BLaER1 treated with 17β-estradiol and CSF1 and Interleukin-3, amounts not matched to agents 10 nM and 100 nM (cell line): Measurements from ENCODE around the gene CDC42SE2.
A peak's percentile ranks its signal among the peaks of the same experiment; 100 is the strongest.

Experiments used
- H3K27ac ChIP-seq, 11 experiments: shearing (Covaris generic); formaldehyde crosslinking; 2 replicates each; pipeline ENCODE4 v1.8.1; 2022
- H3K27me3 ChIP-seq, 11 experiments: shearing (Covaris generic); formaldehyde crosslinking; 2 replicates each; pipeline ENCODE4 v1.8.1; 2022
- H3K36me3 ChIP-seq, 11 experiments: shearing (Covaris generic); formaldehyde crosslinking; 2 replicates each; pipeline ENCODE4 v1.8.1; 2022
- H3K4me1 ChIP-seq, 10 experiments: shearing (Covaris generic); formaldehyde crosslinking; 2 replicates each; pipeline ENCODE4 v1.8.1; 2022
- H3K4me2 ChIP-seq, 11 experiments: shearing (Covaris generic); formaldehyde crosslinking; 2 replicates each; pipeline ENCODE4 v1.8.1; 2022
- H3K4me3 ChIP-seq, 10 experiments: shearing (Covaris generic); formaldehyde crosslinking; 2 replicates each; pipeline ENCODE4 v1.8.1; 2022
- H3K9ac ChIP-seq, 11 experiments: shearing (Covaris generic); formaldehyde crosslinking; 2 replicates each; pipeline ENCODE4 v1.8.1; 2022
- H3K9me3 ChIP-seq, 11 experiments: shearing (Covaris generic); formaldehyde crosslinking; replicated peaks in 1 of 11; 2 replicates each; pipeline ENCODE4 v1.8.1; 2022
- H4K20me1 ChIP-seq, 11 experiments: shearing (Covaris generic); formaldehyde crosslinking; 2 replicates each; pipeline ENCODE4 v1.8.1; 2022
- Cebpa-rat ChIP-seq, 11 experiments: shearing (Covaris generic); IDR thresholded peaks; 2 replicates each; pipeline ENCODE4 v1.8.1; 2022

Gene CDC42SE2

DNA sequence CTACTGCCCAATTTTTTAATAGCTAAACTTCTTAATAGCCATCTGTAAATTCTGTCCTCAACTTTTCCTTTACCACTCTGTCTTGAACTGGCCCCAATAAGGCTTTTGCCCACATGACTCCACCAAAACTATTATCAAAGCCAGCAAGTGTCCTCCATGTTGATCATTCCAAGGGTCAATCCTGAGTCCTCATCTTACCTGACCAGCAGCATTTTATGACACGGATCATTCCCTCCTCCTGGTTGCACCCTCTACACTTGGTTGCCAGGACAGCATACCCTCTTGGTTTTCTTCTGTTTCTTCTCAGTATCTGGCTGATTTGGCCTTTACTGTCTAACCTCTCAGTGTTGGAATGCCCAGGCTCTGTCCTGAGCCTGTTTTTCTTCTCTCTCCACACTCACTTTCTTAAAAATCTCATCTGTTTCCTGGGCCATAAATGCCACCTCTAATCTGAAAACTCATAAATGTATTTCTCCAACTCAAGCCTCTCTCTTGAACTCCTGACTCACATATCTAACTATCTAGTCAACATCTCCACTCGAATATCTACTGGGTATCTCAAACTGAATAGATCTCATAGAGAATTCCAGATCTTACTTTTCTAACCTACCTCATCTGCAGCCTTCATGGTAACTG, 40.0 kb upstream of the CDC42SE2 start:
- no peak for TF ChIP-seq Cebpa-rat (IDR thresholded peaks at IDR 0.05)
- Histone ChIP-seq H3K9me3 (0 out of 22 replicates have a peak, but pooled peaks cover 0 to 6% (median 0%) of the 10 kb centered on the region in 11 experiments), H3K9ac (no peak overlapping the region), H3K27me3 (no peaks in the 10 kb centered on the region), H4K20me1 (no peaks in the 10 kb centered on the region), H3K27ac (peak overlapping the region in 3 of 11 experiments; percentile 6 to 54 (median 50); a peak in 3 of 22 replicates), H3K36me3 (no peaks in the 10 kb centered on the region; a peak in 1 of 22 replicates), H3K4me1 (peaks cover 0 to 42% (median 9%) of the 10 kb centered on the region in 10 experiments; a peak in 14 of 20 replicates), H3K4me3 (no peak overlapping the region), H3K4me2 (peak overlapping the region in 4 of 11 experiments; percentile 23 to 81 (median 68); a peak in 7 of 22 replicates)

DNA sequence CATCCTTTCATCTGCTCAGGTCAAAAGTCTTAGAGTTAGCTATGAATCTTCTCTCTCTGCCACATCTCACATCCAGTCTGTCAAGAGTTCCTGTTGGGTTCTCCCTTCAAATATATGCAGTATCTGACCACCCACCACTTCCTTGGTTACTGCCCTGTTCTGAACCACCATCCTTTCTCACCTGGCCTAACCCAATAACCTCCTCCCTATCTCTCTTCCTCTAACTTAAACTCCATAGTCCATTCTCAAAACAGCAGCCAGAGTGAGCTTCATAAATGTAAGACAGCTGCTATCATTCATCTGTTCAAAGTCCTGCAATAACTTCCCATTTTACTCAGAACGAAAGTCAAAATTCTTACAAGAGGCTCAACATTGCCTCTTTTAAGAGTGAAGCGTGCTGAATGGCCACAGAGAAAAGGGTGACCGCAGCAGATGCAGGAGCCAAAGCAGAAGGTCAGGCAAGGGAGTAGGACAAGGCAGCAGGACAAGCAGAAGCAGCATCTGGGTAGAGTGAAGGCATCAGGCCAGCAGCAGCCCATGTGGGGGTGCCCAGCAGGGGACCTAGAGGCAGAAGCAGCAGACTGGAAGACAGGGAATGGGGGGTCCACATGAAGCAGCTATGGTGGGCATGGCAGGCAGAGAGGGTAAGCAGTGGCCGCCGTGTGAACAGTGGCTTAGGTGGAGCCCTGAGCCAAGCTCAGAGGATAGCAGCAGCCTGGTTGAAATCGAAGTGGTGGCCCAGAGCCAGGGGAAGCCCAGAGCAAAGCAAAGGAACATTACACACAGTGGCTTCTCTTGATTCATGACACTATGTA, 39.3 kb upstream of the CDC42SE2 start:
- Histone ChIP-seq H3K4me1 (peaks cover 0 to 42% (median 10%) of the 10 kb centered on the region in 10 experiments; a peak in 14 of 20 replicates), H3K4me3 (no peak overlapping the region), H3K27me3 (no peaks in the 10 kb centered on the region), H3K4me2 (peak overlapping the region in 5 of 11 experiments; percentile 14 to 81 (median 58); a peak in 7 of 22 replicates), H4K20me1 (no peaks in the 10 kb centered on the region), H3K9me3 (0 out of 22 replicates have a peak, but pooled peaks cover 0 to 6% (median 0%) of the 10 kb centered on the region in 11 experiments), H3K36me3 (no peaks in the 10 kb centered on the region; a peak in 1 of 22 replicates), H3K27ac (peak overlapping the region in 4 of 11 experiments; percentile 6 to 54 (median 46); a peak in 7 of 22 replicates), H3K9ac (no peak overlapping the region; a peak in 1 of 22 replicates)
- TF ChIP-seq Cebpa-rat (IDR thresholded peaks at IDR 0.05) = no peak

DNA sequence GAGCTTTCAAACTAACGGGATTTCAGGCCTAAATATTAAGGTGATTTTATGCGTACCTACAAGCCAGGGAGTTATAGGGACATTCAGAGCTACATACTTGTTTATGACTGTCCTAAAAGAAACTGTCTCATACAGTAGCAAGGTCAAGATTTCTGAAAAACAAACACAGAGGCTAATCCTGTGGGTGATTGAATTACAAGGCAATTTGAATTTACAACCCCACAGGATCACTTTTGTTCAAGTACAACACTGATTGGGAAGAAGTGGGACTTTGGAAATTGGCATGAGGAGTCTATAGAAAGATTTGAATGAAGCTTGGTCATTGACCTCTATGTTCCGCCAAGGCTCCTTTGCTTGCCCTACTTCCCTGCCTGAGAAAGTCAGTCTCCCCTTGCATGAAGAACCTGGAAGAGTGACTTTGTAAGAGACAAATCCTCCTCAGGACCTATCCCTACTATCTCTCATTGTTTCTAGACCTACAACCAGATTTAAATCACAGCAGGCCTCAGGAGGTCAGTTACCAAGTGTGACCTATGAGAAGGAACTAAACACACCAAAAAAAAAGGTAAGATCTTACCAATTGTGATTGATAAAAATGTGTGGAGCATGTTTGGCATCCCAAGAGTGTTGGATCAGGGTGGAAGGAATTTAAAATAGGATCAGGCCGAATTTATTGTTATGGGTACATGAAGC, 38.4 kb upstream of the CDC42SE2 start:
- H3K4me2 ChIP-seq = peak overlapping the region in 3 of 11 experiments; percentile 58 to 81 (median 78); a peak in 6 of 22 replicates

DNA sequence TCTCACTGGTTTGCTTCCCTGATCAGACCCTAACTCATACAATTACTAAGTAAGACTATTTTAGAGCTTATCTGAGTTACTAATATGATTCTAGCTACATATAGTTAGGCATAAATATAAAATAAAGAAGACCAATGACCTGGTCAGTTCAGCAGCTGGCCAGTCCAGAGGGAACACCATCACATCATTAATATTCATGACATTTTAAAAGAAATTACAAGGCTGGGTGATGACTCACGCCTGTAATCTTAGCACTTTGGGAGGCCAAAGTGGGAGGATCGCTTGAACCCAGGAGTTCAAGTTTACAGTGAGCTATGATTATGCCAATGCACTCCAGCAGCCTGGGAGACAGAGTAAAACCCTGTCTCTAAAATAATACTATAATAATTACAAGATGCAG, 37.0 kb upstream of the CDC42SE2 start:
- Histone ChIP-seq H3K4me1 (peaks cover 0 to 42% (median 10%) of the 10 kb centered on the region in 10 experiments; a peak in 14 of 20 replicates), H3K9ac (no peak overlapping the region), H3K9me3 (0 out of 22 replicates have a peak, but pooled peaks cover 0 to 6% (median 0%) of the 10 kb centered on the region in 11 experiments), H3K4me2 (no peak overlapping the region), H3K36me3 (no peaks in the 10 kb centered on the region; a peak in 1 of 22 replicates), H3K27ac (no peak overlapping the region), H3K27me3 (no peaks in the 10 kb centered on the region), H3K4me3 (no peak overlapping the region), H4K20me1 (no peaks in the 10 kb centered on the region)
- no peak for TF ChIP-seq Cebpa-rat (IDR thresholded peaks at IDR 0.05)

More for the DNA sequence above, 38.4 kb upstream of the CDC42SE2 start:
- Histone ChIP-seq H3K9me3 (0 out of 22 replicates have a peak, but pooled peaks cover 0 to 6% (median 0%) of the 10 kb centered on the region in 11 experiments), H3K9ac (no peak overlapping the region), H3K4me1 (peaks cover 0 to 42% (median 10%) of the 10 kb centered on the region in 10 experiments; a peak in 14 of 20 replicates), H3K27me3 (no peaks in the 10 kb centered on the region), H3K27ac (peak overlapping the region in 3 of 11 experiments; percentile 42 to 54 (median 50); a peak in 5 of 22 replicates), H4K20me1 (no peaks in the 10 kb centered on the region), H3K4me3 (no peak overlapping the region), H3K36me3 (no peaks in the 10 kb centered on the region; a peak in 1 of 22 replicates)
- TF ChIP-seq Cebpa-rat (IDR thresholded peaks at IDR 0.05) = no peak

DNA sequence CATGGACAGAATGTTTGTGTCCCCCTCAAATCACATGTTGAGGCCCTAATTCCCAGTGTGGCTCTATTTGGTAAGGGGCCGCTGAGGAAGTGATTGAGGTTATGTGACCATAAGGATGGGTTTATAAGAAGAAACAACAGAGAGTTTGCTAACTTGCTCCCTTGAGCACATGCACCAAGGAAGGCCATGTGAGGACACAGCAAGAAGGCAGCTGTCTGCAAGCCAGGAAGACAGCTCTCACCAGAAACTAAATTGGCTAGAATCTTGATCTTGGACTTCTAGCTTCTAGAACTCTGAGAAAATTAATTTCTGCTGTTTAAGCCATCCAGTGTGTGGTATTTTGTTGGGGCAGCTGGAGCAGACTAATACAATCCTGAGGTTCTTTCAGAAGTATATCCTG, 35.2 kb upstream of the CDC42SE2 start:
- Histone ChIP-seq H3K4me3 (no peak overlapping the region), H3K4me1 (peaks cover 0 to 25% (median 10%) of the 10 kb centered on the region in 10 experiments; a peak in 14 of 20 replicates), H3K27ac (no peak overlapping the region), H3K9ac (no peak overlapping the region), H3K4me2 (peak overlapping the region in 4 of 11 experiments; percentile 4 to 45 (median 8); a peak in 3 of 22 replicates), H3K36me3 (no peaks in the 10 kb centered on the region; a peak in 1 of 22 replicates), H4K20me1 (no peaks in the 10 kb centered on the region), H3K9me3 (0 out of 22 replicates have a peak, but pooled peaks cover 0 to 6% (median 0%) of the 10 kb centered on the region in 11 experiments), H3K27me3 (no peaks in the 10 kb centered on the region)
- no peak for TF ChIP-seq Cebpa-rat (IDR thresholded peaks at IDR 0.05)

DNA sequence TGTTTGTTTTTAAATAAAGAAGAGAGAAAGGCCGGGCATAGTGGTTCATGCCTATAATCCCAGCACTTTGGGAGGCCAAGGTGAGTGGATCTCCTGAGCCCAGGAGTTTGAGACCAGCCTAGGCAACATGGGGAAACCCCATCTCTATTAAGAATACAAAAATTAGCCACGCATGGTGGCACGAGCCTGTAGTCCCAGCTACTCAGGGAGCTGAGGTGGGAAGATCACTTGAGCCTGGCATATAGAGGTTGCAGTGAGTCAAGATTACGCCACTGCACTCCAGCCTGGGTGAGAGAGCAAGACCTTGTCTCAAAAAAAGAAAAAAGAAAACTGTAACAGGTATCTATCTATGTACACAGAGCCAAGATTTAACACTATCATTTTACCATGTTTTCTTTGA, 34.2 kb upstream of the CDC42SE2 start:
- H3K27ac ChIP-seq = no peak overlapping the region
- no peak overlapping the region for H3K4me2 ChIP-seq

DNA sequence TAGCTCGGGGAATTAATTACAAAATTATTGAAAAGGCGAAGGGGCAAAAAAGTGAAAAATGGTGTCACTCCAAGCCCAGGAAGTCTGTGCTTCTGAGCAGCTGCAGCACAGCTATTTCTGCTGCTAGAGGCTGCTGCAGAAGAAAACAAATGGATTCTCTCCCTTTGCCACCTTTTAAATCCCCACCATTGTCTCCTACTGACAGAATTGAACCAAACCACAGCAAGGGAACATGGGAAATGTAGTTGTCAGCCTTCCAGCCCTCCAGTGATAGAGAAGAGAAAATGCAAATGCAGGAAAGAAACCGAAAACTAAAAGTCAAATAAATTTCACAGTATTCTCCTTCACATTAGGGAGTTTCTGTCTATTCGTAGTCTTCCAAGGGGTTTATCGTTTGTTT, 33.4 kb upstream of the CDC42SE2 start:
- 0 out of 22 replicates have a peak, but pooled peaks cover 0 to 6% (median 0%) of the 10 kb centered on the region in 11 experiments for H3K9me3 ChIP-seq
- H4K20me1 ChIP-seq = no peaks in the 10 kb centered on the region
- H3K4me2 ChIP-seq = no peak overlapping the region
- no peak overlapping the region for H3K4me3 ChIP-seq
- TF ChIP-seq Cebpa-rat (IDR thresholded peaks at IDR 0.05) = no peak
- H3K4me1 ChIP-seq = peaks cover 0 to 8% (median 3%) of the 10 kb centered on the region in 10 experiments; a peak in 8 of 20 replicates
- H3K27me3 ChIP-seq = no peaks in the 10 kb centered on the region
- H3K27ac ChIP-seq = no peak overlapping the region
- no peak overlapping the region for H3K9ac ChIP-seq
- H3K36me3 ChIP-seq = no peaks in the 10 kb centered on the region

More for the DNA sequence above, 34.2 kb upstream of the CDC42SE2 start:
- no peak for TF ChIP-seq Cebpa-rat (IDR thresholded peaks at IDR 0.05)
- Histone ChIP-seq H3K36me3 (no peaks in the 10 kb centered on the region), H3K27me3 (no peaks in the 10 kb centered on the region), H3K4me1 (peaks cover 0 to 15% (median 7%) of the 10 kb centered on the region in 10 experiments; a peak in 13 of 20 replicates), H3K9ac (no peak overlapping the region), H3K4me3 (no peak overlapping the region), H3K9me3 (0 out of 22 replicates have a peak, but pooled peaks cover 0 to 6% (median 0%) of the 10 kb centered on the region in 11 experiments), H4K20me1 (no peaks in the 10 kb centered on the region)

DNA sequence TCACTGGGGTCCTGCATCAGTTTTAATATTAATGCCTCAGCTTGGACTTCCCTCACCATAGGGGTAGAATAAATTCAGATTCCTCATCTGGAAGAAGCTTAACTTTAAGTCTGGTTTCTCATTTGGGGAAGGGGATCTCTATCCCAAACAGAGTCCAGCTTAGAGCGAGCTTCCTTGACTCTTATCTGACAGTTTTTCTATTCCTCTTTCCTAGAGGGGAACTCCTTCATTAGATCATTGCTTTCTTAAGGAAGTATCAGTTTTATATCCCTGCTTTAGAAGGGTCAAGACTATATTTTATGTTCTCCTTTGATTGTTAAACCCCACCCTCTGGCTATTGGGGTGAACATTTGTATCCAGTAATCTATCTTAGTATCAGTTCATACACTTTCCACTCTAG, 24.2 kb upstream of the CDC42SE2 start:
- Histone ChIP-seq H3K27ac (no peak overlapping the region), H3K36me3 (no peaks in the 10 kb centered on the region), H3K9ac (no peak overlapping the region), H3K4me1 (peaks cover 0 to 31% (median 0%) of the 10 kb centered on the region in 10 experiments; a peak in 7 of 20 replicates), H3K4me3 (no peak overlapping the region), H4K20me1 (no peaks in the 10 kb centered on the region), H3K4me2 (peak overlapping the region in 3 of 11 experiments; percentile 33 to 60 (median 56); a peak in 5 of 22 replicates), H3K27me3 (no peaks in the 10 kb centered on the region), H3K9me3 (peaks cover 0 to 5% (median 0%) of the 10 kb centered on the region in 11 experiments; a peak in 3 of 22 replicates)
- no peak for TF ChIP-seq Cebpa-rat (IDR thresholded peaks at IDR 0.05)
